HL-60/S4 (cell line): ENCODE data around the gene CTDSPL.

ENCODE experiments used
- in situ Hi-C: fragments of 300-500 bp; cut with MboI; formaldehyde crosslinking; loops from 2 replicates; pipeline ENCODE4 v1.14.3; 2022; ENCODE audit warnings: low sequenced_read_pairs

The CTDSPL gene

DNA sequence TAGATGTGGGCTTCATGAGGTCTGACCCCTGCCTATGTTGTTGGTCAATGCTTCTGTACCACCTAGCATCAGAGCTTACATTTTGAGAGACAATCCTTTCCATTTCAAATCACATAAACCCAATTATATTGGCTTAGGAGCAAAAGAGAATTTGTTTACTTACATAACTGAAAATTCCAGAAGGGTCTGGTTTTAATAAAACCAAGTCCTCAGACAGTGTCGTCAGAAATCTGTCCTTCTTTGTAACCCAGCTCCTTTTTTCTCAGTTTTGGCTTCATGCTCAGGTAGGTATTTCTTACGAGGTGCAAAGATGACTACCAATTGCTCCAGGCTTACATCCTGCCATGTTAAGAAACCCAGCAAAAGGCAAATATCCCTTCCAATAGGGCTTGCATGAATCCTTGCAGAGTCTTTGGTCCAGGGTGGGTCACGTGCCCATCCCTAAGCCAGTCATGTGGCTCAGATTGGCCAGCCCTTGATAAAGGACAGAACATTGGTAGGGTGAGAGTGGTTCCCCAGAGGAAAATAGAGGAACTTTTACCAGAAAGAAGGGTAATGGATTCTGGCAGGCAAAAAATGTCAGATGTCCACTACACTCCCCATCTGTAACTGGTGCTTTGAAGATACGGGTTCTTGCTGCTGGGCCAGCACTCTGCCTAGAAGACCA is 78.7 kb downstream of the CTDSPL start:
- in situ Hi-C loops: no loop called here

DNA sequence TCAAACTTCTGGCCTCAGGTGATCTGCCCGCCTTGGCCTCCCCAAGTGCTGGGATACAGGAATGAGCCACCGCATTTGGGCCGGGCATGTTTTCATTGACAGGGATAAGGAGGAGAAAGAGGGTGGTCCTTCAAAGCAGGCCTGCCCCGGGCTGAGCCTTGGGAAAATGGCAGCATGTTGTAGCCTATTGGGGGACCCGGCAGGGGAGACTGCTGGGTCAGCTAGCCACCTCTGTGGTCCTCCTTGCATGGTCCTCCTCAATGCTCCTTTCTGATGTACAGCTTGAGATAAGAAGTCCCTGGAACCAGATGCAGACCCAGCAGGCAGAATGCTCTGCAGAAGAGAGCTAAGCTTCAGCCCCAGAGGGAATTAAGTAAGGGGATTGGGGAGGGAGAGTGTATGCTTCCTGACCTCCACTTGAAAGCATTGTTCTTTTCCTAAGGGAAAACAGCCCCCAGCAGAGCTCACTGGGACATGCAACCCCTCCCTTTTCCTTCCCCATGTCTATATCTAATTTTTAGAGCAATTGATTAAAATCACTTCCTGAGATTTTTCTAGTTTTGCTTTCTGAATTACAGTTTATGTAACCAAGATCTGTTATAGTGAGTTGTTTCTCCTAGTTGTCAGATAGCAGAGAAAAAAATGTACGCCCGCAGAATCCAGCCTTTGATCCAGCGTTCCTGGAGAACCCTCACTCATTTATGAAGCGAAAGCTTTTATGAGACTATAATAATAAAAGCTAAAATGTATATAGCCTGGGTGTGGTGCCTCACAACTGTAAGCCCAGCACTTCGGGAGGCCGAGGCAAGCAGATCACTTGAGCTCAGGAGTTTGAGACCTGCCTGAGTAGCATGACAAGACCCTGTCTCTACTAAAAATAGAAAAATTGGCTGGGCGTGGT is 80.2 kb downstream of the CTDSPL start:
- in situ Hi-C loops: no loop called here

DNA sequence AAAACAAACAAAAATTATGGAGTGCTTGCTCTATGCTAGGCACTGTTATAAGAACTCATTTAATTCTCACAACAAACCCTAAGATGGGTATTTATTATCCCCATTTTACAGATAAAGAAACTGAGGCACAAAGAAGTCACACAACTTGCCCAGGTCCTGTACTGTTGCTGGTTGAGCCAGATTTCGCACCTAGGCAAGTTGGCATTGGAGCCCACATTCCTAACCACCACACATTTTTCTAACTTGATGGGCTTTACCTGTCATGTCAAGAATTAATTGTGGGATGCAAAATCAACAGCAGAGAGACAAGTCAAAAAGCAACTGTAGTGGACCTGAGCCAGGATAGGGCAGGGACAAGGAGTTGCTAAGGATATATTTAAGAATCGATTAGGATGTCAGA is 81.0 kb downstream of the CTDSPL start:
- in situ Hi-C loops: no loop called here

DNA sequence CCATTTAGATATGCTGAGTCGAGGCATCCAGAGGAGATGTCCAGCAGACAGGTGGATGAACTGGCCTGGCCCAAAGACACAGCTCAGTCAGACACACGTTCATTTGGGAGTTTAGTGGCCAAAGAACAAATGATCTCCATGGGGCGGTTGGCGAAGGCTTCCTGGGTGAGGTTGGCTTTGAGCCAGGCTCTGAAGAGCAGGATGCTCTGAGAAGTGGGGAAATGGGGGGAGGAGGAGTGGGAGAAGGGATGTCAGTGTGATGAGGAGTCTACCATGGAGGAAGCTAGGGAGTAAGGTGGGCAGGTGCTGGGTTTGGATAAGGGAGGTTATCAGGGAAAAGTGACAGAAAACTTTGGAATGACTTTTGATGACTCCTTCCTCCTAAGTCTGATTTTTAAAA is 81.4 kb downstream of the CTDSPL start:
- in situ Hi-C loops: no loop called here

DNA sequence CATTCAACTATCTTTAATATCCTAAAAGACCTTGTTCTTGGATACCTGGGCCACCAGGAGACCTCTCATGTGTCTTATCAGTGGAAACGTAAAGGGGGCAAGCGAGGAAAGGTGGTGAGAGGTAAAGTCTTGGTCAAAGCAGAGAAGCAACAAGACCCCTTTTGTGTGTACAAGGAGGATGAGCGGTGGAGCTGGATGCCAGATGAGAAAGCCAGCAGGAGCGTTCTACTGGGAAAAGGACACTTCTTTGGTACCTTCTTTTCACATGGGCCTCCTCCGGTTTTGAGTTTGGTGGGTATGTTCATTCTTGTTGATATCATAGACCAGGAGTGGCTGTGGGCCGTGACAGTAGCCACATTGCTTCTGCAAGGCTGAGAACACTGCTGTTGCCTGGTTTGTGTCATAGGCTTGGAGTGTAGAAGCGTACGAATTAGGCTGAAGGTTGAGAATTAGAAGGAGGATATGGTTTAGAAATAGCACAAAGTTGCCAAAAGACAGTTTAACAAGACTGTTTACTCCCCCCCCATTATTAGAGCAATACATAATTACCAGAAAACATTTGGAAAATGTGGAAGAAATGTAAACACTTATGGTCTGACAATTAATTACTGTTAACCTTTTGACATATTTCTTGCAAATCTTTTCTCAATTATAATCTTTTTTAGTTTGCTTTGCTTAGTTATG is 82.1 kb downstream of the CTDSPL start:
- in situ Hi-C loops: no loop called here

DNA sequence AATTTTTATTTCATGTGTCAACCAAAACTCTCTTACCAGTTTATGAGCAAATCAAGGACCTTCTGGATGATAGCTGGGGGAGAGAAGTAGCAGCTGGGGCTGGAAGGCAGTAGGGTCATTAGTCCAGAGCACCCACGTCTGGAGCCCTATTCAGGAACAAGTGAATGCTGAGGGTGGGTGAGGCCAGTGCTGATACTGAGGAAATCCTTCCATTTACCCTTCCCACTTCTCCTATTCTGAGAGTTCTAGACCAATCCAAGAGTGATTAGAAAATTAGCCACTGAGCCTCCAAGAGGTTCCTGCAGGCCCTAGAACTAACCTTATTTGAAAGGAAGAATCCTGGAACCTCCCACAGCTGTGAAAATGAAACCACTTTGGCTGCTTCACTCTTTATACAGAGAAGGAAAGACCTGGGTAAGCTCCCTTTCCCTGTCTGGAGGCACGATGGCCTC is 82.7 kb downstream of the CTDSPL start:
- in situ Hi-C loops: no loop called here

DNA sequence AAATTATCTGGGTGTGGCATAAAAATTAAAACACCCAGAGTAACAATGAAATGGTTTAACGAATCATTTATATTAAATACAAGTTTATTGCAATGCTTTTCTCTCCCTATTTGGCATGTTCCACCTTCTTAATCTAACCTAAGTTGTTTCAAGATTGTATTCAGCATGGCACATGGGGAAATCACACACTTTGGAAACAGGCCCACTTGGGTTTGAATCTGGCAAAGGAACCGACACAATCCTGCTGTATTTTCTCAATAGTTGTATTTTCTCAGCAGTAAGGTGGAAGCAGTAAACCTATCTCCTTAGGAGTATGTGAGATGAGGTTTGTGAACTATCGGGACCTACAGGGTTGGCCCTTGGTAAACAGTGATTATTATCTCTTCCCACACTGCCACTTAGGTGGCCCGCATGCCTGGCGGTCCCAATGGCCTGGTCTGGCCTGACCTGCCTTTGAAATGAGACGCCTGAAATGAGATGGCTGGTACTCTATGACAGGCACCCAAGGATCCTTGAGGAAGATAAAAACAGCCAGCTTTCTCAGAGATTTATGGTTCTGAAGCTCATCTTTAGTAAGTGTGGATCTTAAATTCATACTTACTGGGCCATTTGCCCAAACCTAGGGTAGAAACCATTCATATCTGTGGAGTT is 83.6 kb downstream of the CTDSPL start:
- in situ Hi-C loops: no loop called here

DNA sequence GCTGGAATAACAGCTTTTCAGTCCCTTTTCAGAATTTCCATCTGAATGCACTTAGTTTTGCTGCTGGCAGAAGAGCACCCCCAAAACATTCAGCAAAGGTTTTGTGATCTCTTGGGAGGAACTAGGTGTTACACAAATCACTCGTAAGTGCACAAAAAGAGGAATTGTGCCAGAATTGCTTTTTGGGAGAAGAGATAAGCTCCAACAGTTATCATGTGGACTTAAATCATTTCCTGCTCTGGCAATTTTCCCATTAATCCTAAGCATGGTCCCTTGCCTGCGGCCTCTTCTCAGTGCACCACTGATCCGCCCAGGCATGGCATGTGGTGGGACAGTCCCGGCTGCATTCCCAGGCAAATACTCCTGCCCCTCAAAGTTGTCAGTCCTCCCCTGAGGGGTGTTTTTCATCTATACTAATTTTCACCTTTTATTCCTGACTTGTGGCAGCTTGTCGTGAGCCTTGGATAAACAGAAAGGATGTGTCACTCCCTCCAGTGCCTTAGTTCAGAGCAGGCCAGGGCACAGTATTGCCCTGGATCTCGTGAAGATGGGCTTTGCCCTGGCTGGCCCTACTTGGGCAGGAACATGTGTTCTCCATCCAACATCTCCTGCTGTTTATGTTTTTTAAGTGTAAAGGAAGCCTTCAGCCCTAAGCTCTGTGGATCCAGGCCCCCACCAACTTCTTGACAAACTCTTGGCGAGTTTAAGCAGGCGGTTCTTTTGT is 84.3 kb downstream of the CTDSPL start:
- in situ Hi-C loops: no loop called here

DNA sequence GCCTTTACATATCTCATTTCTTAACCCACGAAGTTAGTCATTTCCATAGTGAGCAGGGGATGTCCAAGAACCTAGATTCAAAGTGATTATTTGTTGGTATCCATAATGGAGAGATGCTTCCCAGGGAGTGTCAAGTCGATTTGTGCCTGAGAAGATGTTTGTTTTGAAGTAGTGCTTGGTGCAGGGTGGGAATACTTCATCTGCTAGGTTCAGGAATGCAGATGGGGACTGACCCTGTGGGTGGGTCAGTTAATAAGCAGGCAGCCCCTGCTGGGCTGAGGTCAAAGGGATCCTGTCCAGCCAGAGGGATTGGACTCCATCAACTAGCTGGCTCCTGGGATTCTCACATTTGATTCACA is 84.8 kb downstream of the CTDSPL start:
- in situ Hi-C loops: no loop called here

DNA sequence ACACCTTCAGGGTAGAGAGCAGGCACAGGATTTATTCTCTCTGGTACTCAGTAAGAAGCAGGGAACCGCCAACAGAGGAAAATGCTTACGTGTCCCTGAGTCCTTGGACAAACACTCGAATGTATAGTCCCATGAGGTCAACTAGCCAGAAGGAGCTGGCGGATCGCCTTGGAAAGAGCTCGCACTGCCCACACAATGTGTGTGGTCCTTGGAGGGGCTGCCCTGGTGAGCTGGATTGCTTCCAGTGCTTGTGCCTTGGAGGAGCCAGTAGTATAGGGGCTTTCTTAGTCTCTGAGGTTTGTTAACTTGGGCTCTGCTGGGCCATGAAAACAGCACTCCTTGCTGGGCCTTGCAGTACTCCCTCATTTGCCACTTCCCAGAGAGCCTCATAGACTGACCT is 88.2 kb downstream of the CTDSPL start:
- in situ Hi-C loops: no loop called here

DNA sequence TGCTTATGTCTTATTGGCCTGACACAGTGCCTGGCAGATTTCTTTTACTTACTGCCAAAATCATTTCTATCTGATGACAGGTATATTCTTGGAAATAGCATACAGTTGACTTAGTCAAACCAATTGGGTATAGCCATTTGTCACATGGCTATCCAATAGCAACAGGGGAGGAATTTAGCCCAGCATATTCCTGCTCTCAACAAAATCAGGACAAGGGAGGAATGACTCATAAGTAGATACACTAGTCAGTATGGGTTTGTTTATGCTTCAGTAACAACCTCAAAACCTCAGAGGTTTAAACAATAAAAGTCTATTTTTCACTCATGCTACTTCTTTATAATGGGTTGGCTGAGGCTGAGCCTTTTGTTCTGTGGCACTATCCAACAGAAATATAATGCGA is 90.9 kb downstream of the CTDSPL start:
- in situ Hi-C loops: no loop called here

DNA sequence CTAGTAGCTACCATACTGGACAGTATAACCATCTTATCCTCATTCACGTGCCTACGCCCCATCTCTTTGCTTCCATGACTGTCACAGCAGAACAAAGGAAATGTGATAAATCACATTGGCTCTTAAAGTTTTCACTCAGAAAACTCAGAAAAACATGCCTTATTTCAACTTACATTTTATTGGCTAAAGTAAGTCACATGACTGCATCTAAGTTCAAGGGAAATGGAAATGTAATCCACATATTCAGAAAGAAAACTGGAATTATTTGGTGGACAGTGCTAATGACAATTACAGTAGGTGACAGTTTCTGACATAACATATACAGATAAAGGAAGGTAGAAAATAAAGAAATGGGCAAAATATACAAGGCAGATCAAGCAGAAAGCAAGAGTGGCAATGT is 91.5 kb downstream of the CTDSPL start:
- in situ Hi-C loops: no loop called here

DNA sequence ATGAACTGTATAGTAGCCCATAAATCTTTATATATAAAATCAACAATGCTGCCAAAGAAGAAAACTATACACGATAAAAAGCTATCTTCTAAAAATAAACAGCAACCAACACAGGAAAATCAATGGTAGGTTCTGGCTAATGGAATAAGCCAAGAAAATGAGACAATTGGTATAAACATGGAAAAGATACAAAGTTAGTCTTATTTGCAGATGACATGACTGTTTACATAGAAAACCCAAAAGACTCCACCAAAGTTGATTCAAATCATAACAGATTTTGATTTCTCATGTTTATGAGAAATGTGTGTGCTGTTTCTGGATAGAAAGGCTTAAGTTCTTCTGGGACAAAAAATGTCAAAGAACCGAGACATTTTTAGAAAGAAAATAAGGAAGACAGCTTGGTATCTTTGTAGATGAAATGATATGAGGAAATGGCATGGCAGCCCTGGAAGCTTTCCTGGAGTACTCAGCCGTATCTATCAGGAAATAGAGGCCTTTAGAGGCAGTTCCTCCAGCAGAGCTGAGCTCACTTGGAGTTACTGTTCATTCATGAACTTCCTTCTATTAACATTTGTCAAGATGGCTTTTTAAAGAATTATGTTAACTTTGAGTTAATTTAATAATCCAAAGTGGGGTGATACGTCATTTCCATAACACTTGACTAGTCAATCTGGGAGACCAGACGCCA is 92.2 kb downstream of the CTDSPL start:
- in situ Hi-C loops: no loop called here

DNA sequence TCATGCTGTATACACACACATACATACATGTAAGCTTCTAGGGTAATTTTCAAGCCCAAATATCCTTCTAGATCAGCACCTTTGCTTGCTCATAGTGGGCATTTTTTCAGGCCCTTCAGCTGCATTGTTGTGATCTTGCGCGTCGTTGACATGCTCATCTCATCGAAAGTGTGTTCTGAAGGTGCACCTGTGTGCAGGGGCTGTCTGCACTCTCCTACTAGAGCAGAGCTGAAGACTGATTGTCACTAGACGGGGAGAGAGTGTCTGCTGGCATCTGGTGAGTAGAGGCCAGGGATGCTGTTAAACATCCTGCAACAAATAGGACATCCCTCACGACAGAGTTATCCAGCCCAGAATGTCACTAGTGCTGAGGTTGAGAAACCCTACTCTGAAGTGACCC is 93.2 kb downstream of the CTDSPL start:
- in situ Hi-C loops: no loop called here

DNA sequence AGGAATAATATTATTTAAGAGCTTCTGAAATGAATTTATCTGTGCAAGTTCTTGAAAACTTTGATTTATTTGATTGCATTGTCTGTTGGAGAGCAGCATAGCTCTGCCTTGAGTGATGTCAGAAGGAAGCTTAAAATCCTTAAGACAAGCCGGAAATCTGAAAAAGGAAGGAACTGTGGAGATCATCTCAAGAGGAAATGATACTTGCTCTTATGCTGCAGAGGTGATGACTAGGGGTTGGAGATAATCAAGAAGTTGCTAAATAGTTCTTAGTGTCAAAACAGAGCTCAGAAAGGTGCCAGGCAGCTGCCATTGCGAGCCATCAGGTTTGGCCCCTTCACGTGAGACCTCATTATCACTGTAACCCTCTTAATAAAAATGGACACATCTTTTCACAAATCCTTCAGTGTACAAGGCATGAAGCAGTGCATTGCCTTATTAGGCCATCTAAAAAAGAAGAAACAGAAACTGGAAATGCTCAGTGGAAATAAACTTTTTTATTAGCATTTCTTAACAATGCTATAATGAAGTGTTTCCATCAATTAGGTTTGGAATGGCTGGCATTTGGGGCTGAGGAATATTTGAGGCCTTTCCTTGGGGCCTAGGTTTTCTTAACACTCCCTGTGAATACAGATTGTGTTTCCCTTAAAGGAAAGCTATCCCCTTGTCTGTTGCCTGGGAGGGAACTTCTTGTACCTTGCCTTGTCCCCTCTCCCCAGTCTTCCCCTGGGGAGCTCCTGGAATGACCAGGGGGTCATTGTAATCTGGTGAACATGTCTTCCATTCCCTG is 94.4 kb downstream of the CTDSPL start:
- in situ Hi-C loops: no loop called here

DNA sequence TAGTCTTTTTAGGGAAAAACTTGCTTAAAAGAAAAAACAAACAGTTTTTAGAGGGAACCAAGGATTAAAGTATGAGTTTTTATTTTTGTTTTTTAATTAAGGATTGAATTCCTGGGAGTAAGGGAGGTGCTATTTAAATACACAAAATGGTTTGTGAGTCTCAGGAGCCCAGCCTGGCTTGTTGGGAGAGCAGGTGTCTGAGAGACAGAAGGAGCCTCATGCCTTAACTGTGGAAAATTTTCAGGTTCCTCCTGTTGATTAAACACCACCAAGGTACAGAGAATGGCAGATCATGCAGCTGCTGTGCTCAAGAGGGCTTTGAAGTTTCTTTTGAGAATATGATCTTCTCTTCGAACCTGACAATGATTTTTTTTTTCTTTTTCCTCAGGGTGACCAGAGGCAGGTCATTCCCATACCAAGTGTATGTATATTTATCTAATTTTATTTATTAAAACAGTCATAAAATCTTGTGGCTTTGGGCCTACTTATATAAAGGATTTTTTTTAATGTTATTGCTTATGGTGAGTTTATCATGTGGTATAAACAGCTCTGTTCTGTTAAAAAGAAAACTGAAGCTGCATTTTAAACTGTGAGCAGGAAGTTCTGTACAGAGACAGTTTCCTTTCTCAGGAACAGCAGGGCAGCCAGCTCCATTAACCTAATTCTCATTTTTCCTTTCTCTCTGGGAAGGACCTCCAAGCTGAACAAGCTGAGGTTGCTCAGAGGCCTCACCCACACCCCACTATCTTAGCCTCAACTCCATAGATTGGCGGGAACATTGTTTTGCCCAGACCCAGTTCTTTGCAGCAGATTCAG is 95.3 kb downstream of the CTDSPL start:
- in situ Hi-C loops: no loop called here

DNA sequence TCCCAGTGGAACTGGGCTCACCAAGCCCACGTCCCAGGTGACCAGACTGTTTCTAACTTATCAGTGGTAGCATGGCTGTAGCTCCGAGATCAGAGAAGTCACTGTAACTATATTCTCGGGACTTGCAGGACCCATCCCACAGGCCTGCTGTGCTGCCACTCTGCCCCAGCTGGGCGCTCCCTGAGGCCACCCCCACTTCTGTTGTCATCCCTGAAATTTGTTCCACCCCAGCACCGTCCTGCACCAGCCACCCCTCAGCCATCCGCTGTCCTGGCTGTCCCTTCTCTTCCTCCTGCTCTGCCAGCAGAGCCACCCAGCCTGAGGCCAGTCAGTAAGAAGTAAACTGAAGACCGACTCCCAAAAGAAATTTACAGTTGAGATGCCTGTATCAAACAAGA is 95.9 kb downstream of the CTDSPL start:
- in situ Hi-C loops: no loop called here

DNA sequence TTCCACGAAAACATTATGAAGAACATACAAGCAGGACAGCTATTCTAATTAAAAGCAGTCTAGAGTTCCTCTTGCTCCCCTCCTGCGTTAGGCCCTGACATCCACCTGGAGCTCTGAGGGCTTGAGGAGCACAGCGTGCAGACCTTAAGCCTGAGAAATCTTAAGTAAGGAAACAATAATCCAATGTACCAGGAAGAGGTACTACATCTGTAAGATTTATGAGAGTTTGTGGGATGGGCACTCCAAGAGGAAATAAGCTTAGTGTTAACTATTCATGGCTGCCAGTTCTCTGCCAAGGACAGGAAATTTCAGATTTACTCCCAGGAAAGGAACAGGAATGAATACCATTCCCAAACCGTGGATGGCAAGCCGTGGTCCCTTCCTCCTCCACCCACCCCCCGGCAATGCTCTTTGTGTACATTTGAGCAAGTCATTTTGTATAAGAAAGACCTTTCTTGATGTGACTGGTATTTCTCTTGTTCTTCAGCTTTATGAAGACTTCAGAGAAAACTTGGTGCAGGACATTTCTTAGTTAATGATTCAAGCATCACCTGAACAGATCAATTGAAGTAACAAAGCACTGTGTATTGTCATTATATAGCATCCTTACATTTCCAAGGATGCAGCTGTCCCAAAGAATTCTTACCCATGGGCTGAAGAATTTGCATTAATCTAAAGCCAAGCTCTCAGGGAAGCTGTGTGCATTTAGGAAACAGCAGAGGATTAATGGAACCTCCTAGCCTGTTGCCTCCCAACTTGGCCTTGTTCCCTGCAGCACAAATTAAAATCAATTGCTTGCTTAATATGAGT is 100.1 kb downstream of the CTDSPL start:
- in situ Hi-C loops: no loop called here
